ENCODE data around the gene DNAH6. TPM values are rescaled to one million over a fixed set of nuclear protein-coding genes. Genes with fewer than 3 reads are reported as not detected.

DNAH6 gene
- total and polyA plus RNA-seq, 4 donors = 1.9 to 16.9 (median 8.5) TPM

GRCh38 chr2:84694088-84694622 is 177.9 kb downstream of the DNAH6 start:
- 27 to 47% methylated on average over 6 of the region's 6 CpGs for WGBS, 2 donors
- Histone ChIP-seq H3K9me3 (ENCODE audit: control insufficient read depth in 4 of 4, insufficient read depth in 3 of 4, low read length in 3 of 4) (no peaks in the 10 kb centered on the region), H3K4me3 (no peak overlapping the region), H3K4me1 (ENCODE audit: control insufficient read depth in 5 of 5, insufficient read depth in 5 of 5, low read length in 5 of 5) (no peaks in the 10 kb centered on the region), H3K27ac (ENCODE audit: low read depth in 1 of 2, low read length in 1 of 2) (no peak overlapping the region), H3K27me3 (ENCODE audit: control insufficient read depth in 3 of 3, insufficient read depth in 3 of 3, low read length in 2 of 3) (no peaks in the 10 kb centered on the region), H3K9ac (ENCODE audit: insufficient read depth in 1 of 2, low read length in 2 of 2) (no peak overlapping the region), H3K36me3 (ENCODE audit: control insufficient read depth in 4 of 4, insufficient read depth in 4 of 4, low read length in 4 of 4) (no peaks in the 10 kb centered on the region)
- TF ChIP-seq, protein P1, sequence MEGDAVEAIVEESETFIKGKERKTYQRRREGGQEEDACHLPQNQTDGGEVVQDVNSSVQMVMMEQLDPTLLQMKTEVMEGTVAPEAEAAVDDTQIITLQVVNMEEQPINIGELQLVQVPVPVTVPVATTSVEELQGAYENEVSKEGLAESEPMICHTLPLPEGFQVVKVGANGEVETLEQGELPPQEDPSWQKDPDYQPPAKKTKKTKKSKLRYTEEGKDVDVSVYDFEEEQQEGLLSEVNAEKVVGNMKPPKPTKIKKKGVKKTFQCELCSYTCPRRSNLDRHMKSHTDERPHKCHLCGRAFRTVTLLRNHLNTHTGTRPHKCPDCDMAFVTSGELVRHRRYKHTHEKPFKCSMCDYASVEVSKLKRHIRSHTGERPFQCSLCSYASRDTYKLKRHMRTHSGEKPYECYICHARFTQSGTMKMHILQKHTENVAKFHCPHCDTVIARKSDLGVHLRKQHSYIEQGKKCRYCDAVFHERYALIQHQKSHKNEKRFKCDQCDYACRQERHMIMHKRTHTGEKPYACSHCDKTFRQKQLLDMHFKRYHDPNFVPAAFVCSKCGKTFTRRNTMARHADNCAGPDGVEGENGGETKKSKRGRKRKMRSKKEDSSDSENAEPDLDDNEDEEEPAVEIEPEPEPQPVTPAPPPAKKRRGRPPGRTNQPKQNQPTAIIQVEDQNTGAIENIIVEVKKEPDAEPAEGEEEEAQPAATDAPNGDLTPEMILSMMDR (IDR thresholded peaks at IDR 0.05; ENCODE audit: control extremely low read depth, extremely low read depth) = no peak
- DNase-seq = no peak
- no peak for ATAC-seq (ENCODE audit: insufficient read depth, low FRiP score)

- H3K27me3 ChIP-seq (ENCODE audit: control insufficient read depth in 3 of 3, insufficient read depth in 3 of 3, low read length in 2 of 3) = no peaks in the 10 kb centered on the region
- H3K27ac ChIP-seq (ENCODE audit: low read depth in 1 of 2, low read length in 1 of 2) = no peak overlapping the region
- ATAC-seq (ENCODE audit: insufficient read depth, low FRiP score) (no peak), DNase-seq (no peak)
- peaks cover 0 to 2% (median 0%) of the 10 kb centered on the region in 4 donors for H3K36me3 ChIP-seq (ENCODE audit: control insufficient read depth in 4 of 4, insufficient read depth in 4 of 4, low read length in 4 of 4)
- H3K9ac ChIP-seq (ENCODE audit: insufficient read depth in 1 of 2, low read length in 2 of 2) = no peak overlapping the region
- H3K9me3 ChIP-seq (ENCODE audit: control insufficient read depth in 4 of 4, insufficient read depth in 3 of 4, low read length in 3 of 4) = no peaks in the 10 kb centered on the region
- no peaks in the 10 kb centered on the region for H3K4me1 ChIP-seq (ENCODE audit: control insufficient read depth in 5 of 5, insufficient read depth in 5 of 5, low read length in 5 of 5)
- 87 to 89% methylated on average over 2 of the region's 2 CpGs for WGBS, 2 donors
- TF ChIP-seq, protein P1 (IDR thresholded peaks at IDR 0.05; ENCODE audit: control extremely low read depth, extremely low read depth) = no peak
- H3K4me3 ChIP-seq = no peak overlapping the region
Measured at GRCh38 chr2:84697895-84698294, 181.6 kb downstream of the DNAH6 start.

DNA sequence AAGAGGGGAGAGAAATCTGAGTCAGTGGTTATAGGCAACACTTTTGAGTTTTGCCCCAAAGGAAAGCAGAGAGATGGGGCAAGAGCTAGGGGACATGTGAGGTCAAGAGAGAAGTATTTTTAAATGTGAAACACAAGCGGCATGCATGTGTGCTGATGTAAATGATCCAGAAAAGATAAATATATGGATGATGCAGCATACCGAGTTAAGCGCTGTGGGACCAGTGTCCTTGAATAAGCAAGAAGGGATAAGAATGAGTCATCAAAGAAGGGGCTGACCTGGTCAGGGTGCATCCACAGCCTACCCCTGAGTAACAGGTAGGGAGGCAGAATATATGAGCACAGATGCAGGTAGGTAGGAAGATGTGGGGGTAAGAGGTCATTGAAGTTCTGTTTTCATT is 183.7 kb downstream of the DNAH6 start:
- DNase-seq (no peak), ATAC-seq (ENCODE audit: insufficient read depth, low FRiP score) (no peak)
- Histone ChIP-seq H3K36me3 (ENCODE audit: control insufficient read depth in 4 of 4, insufficient read depth in 4 of 4, low read length in 4 of 4) (peaks cover 0 to 2% (median 0%) of the 10 kb centered on the region in 4 donors), H3K27me3 (ENCODE audit: control insufficient read depth in 3 of 3, insufficient read depth in 3 of 3, low read length in 2 of 3) (no peaks in the 10 kb centered on the region), H3K4me1 (ENCODE audit: control insufficient read depth in 5 of 5, insufficient read depth in 5 of 5, low read length in 5 of 5) (no peaks in the 10 kb centered on the region), H3K9me3 (ENCODE audit: control insufficient read depth in 4 of 4, insufficient read depth in 3 of 4, low read length in 3 of 4) (no peaks in the 10 kb centered on the region), H3K9ac (ENCODE audit: insufficient read depth in 1 of 2, low read length in 2 of 2) (no peak overlapping the region), H3K4me3 (no peak overlapping the region), H3K27ac (ENCODE audit: low read depth in 1 of 2, low read length in 1 of 2) (no peak overlapping the region)
- TF ChIP-seq, protein P1 (IDR thresholded peaks at IDR 0.05; ENCODE audit: control extremely low read depth, extremely low read depth) = no peak
- WGBS, 2 donors = 62 to 93% methylated on average over 3 of the region's 3 CpGs

DNA sequence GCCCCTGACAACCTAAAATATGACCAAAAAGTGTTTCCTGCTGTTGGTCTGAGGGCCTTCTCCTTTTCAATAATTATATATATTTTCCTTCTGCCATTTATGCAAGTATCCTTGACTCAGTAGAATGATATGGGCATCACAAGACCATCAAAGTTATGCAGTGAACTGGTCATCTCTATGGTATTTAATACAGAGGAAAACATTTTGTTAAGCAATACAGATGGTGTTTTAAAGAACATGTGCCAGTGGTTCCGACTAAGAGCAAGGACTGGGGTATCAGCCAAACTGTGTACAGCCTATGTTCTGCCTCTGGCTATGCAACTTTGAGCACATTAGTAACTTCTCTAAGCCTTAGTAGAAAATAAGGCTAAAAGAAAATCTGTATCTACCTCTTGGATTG is 185.6 kb downstream of the DNAH6 start:
- Histone ChIP-seq H3K27ac (ENCODE audit: low read depth in 1 of 2, low read length in 1 of 2) (no peak overlapping the region), H3K36me3 (ENCODE audit: control insufficient read depth in 4 of 4, insufficient read depth in 4 of 4, low read length in 4 of 4) (peaks cover 0 to 2% (median 0%) of the 10 kb centered on the region in 4 donors), H3K4me3 (no peak overlapping the region), H3K9me3 (ENCODE audit: control insufficient read depth in 4 of 4, insufficient read depth in 3 of 4, low read length in 3 of 4) (no peaks in the 10 kb centered on the region), H3K4me1 (ENCODE audit: control insufficient read depth in 5 of 5, insufficient read depth in 5 of 5, low read length in 5 of 5) (no peaks in the 10 kb centered on the region), H3K9ac (ENCODE audit: insufficient read depth in 1 of 2, low read length in 2 of 2) (no peak overlapping the region), H3K27me3 (ENCODE audit: control insufficient read depth in 3 of 3, insufficient read depth in 3 of 3, low read length in 2 of 3) (no peaks in the 10 kb centered on the region)
- TF ChIP-seq, protein P1 (IDR thresholded peaks at IDR 0.05; ENCODE audit: control extremely low read depth, extremely low read depth) = no peak
- DNase-seq (no peak), ATAC-seq (ENCODE audit: insufficient read depth, low FRiP score) (no peak)
- WGBS, 2 donors = 43 to 80% methylated on average over 1 of the region's 1 CpG
